Suprapubic skin (tissue), 4 donors: ENCODE results near the gene SRD5A1.

Experiments used
- CTCF ChIP-seq, 2 donors: fragments of 200-600 bp in 1 of 2; fragments of 450-650 bp in 1 of 2; sonication (generic) in 1 of 2; IDR thresholded peaks; one replicate each; pipeline ENCODE4 v1.5.1; 2016 to 2019; ENCODE audit warnings: antibody characterized with exemption in 2 of 2, mild to moderate bottlenecking in 1 of 2, moderate library complexity in 1 of 2
- EP300 ChIP-seq: sonication (generic); formaldehyde crosslinking; IDR thresholded peaks from one replicate; pipeline ENCODE4 v1.6.1; 2017; ENCODE audit warnings: antibody characterized with exemption
- POLR2AphosphoS5 ChIP-seq, 3 donors: sonication (generic); formaldehyde crosslinking; IDR thresholded peaks; one replicate each; pipeline ENCODE4 v1.6.1; 2017; ENCODE audit warnings: antibody characterized with exemption in 3 of 3

GRCh38 chr5:6698696-6699095 lies 65.5 kb downstream of the SRD5A1 start:
- no peak for TF ChIP-seq CTCF (IDR thresholded peaks at IDR 0.05)
- TF ChIP-seq POLR2AphosphoS5 (IDR thresholded peaks at IDR 0.05) = no peak
- no peak for TF ChIP-seq EP300
